HG03175 (cell line): ENCODE measurements around the gene SYTL3.
"Not testable (repeated sequence)": the region's sequence is repeated elsewhere in the genome, so short reads cannot be mapped to it uniquely, and the experiment has no call there.

Experiments used
- ATAC-seq: cut with Tn5 transposase; IDR thresholded peaks from one replicate; pipeline ENCODE4 v1.9.1; 2021; ENCODE audit warnings: mild to moderate bottlenecking, moderate library complexity; ENCODE audit not compliant: unreplicated experiment

Gene SYTL3

DNA sequence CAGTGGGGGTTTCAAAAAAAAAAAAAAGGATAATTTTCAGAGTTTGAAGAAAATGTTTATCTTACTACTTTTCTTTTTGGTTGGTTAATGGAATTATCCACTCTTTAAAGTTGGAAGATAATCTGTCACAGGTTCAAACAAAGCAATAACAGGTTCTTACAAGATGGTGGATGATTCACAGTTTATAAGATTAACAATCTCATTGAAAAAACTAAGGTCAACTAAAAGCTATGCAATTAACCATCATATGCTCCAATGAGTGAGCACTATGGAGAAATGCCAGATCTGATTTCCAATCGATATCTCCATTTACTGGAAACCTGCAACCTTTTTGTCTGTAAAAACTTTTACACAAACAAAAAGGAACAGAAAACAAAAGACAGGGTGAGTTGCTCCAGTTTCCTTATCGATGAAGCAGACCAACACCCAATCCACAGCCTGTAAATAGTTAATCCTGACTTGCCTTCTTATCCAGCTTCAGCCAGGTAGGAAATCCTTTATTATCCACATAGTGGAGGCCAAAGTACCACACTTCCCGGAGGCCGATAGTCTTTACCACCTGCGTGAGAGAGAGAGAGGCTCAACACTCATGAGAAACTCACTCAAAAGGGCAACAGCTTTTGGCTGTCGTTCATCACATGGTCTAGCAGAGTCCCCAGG, 136.9 kb downstream of the SYTL3 start:
- ATAC-seq: no peak

DNA sequence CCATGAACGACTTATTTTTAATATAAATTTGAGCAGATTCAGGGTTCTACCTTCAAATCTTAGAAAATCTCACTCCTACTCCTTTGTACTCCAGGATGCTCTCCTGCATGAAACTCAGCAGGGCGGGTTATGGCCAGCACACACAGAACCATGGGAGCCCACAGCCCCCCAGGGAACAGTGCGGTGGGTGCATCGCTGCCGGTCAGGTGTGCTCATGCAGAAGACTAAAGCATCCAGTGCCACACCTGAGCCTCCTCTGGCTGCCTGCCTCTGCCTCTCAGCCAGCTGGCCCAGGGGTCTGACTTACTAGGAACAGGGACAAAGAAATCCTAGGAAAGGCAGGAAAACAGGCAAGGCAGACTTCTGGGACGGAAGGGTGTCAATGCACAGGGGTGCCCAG, 137.5 kb downstream of the SYTL3 start:
- no peak for ATAC-seq

DNA sequence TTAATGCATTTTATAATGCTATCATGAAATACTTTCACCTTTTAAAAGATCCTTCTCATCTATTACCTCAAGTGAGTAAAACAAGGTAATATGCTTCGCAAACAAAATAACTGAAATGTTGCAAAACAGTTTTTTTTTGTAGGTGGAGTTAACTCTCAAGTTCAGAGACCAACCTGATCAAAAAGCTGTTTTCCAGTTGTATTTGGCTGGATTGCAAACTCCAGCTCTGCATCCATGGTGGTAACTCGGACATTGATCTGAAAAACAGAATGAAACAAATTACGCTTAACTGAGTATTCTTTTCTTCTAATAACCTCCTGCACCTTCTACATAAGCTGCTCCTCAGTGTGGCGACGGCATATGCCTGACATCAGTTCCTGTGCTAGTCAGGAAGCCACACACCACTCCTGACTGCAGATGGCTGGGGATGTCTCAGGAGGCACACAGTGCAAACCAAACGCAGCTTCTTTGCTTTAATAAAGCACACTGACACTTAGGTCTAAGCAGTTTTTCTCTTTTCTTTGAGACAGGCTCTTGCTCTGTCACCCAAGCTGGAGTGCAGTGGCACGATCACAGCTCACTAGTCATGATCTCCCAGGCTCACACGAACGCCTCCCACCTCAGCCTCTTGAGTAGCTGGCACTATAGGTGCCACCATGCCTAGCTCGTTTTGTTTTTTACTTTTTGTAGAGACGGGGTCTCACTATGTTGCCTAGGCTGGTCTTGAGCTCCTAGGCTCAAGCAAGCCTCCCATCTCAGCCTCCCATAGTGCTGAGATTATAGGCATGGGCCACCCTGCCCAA, 139.5 kb downstream of the SYTL3 start:
- no peak for ATAC-seq

DNA sequence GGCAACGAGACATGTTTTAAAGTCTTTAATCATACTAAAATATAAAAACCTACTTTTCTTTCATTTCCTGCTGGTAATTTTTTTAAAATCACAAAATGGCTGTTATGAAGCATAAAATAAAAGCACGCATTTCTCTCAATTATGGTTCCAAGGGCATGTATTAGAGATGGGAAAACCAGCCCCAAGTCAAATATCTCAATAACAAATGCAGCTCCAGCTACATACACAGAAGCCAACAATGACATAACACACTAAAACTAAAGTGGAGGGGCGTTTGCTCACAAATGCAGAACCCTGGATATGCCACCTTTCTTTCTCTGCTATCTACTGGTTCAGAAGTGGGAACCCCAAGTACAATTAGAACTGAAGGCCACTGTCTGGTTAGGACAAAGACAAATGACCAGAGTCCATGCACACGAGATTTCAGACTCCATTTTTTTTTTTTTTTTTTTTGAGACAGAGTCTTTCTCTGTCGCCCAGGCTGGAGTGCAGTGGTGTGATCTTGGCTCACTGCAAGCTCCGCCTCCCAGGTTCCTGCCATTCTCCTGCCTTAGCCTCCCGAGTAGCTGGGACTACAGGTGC, 141.5 kb downstream of the SYTL3 start:
- no peak for ATAC-seq

DNA sequence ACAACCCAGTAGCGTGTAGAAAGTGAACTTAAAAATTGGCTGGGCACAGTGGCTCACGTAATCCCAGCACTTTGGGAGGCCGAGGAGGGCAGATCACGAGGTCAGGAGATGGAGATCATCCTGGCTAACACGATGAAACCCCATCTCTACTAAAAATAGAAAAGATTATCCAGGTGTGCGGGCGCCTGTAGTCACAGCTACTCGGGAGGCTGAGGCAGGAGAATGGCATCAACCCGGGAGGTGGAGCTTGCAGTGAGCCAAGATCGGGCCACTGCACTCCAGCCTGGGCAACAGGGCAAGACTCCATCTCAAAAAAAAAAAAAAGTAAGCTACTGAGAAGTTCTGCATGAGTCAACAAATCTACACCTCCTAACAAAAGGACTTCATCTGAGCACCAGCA, 142.7 kb downstream of the SYTL3 start:
- ATAC-seq: not testable (repeated sequence)

DNA sequence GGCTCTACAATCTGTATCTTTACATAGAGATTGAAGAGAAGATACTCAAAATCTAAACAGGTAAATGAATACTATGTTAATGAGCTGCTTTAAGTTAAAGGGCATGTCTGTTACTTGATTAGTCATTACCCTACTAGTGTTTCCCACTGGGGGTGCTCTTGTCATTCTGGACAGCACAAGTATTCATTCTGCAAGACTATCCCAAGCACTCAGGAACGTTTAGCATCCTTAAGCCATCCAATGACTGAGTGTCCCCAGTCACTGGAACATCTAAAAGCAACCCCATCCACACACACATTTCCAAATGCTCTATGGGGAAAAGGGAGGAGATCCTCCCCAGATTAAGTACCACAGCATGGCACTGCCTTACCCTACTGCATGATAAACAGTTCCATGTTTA, 143.6 kb downstream of the SYTL3 start:
- peak; percentile 61 for ATAC-seq

DNA sequence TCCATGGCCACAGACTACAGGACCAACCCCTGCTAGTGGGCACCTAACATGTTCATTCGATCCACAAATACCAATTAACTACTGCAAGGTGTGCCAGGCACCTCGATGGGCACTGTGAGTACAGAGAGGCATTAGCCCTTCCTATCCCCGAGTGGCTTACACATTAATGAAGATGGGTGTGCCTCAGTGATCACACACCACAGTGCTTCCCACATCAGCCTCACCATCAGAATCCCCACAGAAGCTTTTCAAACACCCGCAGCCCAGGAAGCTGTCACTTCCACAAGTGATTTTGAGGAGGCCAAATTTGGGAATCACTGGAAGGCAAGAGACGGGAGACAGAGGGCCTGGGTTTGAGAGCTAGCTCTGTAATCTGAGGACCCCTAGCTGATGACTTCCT, 145.7 kb downstream of the SYTL3 start:
- ATAC-seq: no peak

DNA sequence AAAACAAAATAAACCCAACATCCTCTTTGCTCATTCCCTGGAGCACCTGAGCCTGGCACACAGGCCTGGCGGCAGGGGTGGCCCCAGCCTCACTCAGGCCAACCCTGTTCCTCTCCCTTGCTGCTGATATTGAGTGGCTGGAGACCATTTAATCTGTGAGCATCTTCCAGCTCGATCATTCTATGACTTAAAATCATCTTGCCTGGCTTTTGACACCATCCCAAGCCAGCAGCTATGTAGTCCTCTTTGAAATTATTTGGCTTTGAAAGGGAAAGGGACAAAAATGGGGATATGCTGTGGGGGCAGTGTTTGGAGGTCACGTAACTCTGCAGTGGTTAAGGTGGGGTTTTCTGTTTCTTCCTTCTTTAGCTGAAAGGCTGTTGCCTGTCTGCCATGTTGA, 146.5 kb downstream of the SYTL3 start:
- no peak for ATAC-seq

DNA sequence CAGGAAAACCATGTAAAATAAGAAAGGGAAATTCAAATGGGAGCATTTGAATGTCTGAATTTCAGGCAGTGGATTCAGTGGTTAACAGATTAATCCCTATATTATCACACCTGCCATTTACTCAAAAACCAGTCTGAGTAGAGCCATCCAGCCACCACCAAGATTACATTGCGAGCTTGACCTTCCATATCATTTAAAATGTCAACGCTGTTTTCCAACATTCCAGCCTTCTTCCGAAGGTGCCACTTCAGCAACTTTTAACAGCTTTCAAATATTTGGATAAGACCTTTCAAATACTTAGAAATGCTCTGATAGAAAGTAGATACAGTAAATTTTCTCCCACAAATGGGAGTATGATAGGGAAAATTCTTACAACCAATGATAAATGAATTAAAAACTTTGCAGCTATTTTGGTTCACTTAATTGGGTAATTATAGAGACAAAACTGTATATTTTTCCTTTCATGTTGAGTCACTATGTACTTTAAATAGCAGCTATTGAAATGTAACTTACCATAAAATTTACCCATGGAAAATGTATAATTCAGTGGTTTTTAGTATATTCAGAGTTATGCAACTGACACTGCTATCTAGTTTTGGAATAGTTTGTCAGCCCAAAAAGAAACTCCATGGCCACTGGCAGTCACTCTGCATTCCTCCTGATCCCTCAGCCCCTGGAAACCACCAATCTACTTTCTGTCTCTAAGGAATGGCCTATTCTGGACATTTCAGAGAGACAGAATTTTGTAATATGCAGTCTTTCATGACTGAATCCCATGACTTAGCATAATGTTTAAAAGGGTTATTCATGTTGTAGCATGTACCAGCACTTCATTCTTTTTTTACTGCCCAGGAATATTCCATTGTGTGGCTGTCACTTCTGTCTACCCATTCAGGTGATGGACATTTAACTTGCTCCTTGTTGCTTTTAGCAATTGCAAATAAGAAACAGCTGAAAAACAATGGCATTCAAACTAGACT, 147.8 kb downstream of the SYTL3 start:
- no peak for ATAC-seq

DNA sequence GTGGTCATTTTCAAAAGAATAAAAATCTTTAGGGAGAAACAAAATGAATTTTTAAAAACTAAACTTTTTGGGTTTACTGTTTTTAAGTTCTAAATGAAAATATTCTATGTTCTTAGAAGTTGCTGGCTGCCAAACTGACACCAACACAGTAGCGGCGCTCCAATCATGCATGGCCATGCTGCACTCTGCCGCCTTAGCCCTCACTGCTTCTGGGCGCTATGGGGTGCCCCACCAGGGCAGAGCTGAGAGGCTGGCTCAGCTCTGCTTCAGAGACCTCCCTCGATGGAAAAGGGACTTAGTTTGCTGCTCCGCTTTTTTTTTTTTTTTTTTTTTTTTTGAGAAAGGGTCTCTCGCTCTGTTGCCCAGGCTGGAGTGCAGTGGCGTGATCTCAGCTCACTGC, 148.5 kb downstream of the SYTL3 start:
- ATAC-seq: no peak

DNA sequence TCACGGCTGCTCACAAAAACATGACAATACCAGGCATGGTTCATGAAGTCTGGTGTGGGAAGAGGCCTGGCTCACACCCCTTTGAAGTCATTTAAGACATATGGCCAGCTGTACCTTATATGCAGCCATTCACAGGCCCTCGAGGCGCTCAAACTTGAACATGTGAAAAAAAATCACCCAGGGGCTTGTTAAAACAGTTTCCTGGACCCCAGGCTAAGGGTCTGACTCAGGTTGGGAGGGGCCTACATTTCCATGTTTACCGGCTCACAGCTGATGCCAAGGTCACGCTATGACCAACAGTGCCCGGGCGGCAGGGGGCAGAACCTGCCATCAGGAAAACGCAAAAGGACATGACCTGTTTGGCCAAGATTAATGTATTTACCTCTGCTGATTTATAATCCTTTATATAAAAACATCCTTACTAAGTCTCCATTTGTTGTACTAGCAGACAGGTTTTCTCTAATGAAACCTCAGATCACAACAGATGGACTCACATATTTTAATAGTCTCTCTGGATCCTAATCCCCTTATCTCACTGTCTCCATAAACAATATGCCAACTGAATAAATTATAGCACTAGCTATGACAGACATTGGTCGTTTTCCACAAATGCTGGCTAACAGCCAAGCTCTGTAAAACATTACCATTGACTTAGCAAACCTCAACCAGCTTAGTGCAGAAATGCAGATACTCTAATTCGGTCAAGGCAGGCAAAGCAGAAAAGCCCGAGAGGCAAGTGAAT, 149.4 kb downstream of the SYTL3 start:
- no peak for ATAC-seq

DNA sequence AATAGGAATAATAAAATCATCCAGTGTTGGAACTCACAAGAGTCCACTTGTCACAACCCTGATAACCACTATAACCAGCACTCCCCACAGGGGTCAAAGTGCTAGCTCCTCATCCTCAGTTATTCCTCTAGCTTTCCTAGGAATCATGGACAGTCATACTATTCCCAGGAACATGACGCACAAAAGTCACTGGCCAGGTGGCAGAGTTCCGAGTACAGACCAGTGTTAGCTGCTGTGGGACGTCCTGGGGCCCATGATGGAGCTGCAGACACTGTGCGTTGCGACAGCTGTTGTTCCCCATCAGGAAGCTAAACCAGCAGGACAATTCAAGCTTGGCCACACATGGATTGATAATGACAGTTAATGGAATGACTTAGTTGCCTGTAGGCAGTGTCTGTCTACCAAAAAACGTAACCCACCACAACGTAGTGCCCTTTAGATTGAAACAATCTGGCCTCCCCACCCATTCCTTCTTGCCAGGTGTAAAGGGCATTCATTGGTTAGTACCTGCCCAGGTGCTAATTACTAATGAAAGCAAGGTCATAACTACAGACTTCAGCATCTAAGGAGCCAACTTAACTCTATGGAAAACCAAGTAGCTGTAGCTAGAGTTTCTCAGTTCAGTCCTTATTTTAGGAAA, 151.9 kb downstream of the SYTL3 start:
- no peak for ATAC-seq

DNA sequence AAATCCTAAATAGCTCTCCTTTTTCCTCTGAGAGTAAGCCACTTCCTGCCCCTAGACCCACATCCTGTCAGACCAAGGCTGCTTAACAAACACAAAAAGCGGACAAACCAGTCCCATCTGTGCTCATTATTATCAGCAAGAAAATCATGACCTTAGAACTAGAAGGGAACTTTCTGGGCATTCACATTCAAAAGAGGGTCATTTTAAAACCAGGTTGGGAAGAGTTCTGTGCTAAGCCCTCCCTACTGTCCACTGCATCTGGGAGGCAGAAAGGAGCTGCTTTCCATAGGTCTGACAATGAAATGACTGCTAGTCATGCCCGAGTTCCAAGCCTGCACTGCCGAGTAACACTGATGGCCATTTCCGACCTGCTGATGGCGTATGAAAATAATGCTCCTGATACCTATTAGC, 153.9 kb downstream of the SYTL3 start:
- ATAC-seq: peak; percentile 78

DNA sequence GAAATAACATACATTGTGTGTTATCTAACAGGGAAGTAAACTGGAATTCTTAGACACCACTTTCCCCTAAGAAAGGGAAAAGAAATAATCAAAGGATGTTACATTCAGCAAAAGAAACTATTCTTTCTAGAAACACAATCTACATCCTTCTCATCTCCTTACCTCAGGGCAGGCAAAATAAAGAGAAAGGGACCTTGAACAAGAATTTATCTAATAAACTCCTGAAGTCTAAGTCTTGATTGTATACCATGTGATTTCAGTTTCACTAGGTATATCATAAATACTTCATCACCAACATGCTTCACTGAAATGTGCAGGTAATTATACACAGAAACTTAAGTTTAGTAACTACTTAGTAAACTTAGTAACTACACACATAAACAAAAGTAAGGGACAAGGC, 154.4 kb downstream of the SYTL3 start:
- no peak for ATAC-seq

DNA sequence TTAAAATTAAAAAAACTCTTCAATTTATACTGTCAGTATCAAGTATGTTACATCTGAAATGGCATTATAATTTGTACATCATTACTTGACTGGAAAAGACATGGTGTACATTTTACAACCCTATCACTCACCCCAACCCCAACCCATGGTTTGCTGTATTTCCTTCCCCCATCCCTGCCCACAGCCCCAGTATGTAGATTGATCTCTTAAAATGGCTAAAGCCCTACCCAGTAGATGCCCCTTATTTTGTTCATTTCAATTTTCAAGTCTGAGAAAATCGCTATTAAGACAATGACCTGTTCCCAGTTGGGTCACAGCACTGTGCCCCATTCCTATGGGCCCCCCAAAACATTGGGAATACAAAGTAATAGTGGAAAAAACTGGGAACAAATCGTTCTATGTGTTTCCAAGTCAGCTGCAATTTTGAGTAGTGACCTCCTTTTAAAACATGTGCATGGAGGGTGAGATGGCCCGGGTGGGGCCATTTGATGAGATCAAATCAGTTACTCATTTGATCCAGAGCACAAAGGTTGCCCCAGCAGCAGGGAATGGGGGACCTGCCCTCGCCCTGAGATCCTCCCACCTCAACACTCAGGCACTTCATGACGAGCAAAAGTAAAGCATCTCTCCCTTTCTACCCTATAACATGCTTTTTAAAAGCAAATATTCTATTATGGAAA, 156.0 kb downstream of the SYTL3 start:
- no peak for ATAC-seq

DNA sequence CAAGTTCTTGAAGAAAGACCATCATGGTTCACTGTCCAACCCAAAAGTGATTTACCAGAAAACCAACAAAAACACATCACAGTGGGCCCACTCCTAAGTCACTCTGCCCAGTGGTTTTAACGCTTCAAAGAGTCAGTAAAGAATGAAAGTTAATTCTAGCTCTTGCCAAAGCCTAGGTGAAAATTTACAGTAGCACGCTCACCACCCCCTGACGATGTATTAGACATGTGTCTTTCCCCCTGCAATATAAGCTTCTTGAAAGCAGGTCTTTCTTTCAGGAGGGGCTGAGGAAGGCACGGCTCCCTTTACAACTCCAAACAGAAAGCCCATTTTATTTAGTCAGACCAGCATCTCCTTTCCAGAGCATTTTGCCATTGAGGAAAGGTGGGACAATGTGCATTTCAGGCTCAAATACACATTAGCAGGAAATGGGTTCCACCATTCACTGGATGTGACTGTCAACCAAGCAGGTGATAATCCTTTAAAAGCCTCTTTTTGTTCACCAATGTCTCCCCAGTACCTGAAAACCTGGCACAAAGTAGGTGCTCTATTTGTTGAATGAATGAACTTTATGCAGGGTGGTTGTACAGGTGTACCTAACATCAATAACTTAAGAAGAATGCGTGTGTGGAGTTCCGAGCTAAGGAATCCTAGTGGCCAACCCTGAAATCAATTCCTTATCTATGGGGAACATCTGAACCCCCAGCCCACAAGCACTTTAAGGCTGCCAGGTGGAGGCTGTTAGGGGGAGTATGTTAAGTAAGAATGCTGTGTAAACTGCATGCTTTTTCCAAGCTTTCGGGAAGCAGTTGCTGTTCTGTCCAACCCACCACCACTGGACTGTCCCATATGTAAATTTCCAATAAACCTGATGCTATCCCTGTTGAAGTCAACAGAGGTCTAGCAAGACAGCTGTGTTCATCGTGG, 157.9 kb downstream of the SYTL3 start:
- no peak for ATAC-seq

DNA sequence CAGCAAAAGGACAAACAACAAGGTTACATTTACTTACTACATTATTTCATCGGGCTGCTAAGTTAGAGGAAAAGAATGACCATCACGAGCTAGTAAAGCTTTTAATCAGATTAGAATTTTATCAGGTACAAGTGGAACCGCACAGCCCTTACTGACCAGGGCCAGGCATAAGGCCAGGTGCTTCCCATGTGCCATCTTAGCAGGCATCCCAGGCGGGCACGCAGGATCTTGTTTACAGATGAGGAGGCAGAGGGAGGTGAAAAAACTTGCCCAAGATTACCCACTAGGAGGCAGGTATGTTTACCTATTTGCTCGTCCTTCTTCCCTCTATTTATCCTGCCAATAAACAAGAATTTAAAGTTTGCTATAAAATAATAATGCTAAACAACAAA, 158.6 kb downstream of the SYTL3 start:
- ATAC-seq: no peak

DNA sequence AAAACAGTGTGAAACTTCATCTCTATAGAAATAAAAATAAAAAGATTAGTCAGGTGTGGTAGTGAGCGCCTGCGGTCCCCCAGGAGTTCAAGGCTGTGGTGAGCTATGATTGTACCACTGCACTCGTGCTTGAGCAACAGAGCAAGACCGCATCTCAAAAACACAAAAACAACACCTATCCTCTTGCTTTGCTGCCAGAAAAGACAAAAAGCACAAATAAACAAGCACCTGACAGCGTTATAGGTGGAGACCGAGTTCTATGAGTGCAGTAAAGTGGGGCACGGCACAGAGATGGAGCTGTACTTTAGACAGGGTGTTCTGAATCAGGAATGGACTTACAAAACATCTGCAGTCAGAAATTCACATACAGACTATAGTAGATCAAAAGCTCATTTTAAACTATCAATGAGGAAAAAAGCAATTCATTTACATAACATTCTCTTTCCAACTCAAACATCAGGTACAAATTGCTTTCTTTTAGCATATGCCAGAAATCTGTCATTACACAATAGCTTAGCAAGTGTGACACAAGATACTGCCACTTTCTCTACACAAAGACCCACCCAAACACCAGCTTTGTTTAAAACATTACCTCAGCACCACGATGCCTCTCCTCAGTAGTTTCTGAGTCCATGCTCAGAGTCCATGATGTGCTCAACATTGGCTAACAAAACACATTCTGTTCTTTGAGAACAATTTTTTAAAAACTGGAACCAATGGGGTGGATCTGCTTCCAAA, 159.3 kb downstream of the SYTL3 start:
- ATAC-seq: peak; percentile 76
